ENCODE measurements around the gene TUBGCP2. TPM values are rescaled to one million over a fixed set of nuclear protein-coding genes. Genes with fewer than 3 reads are reported as not detected.

Gene TUBGCP2
- total RNA-seq, 1 donor from 2014 or later, result 56.2 TPM

DNA sequence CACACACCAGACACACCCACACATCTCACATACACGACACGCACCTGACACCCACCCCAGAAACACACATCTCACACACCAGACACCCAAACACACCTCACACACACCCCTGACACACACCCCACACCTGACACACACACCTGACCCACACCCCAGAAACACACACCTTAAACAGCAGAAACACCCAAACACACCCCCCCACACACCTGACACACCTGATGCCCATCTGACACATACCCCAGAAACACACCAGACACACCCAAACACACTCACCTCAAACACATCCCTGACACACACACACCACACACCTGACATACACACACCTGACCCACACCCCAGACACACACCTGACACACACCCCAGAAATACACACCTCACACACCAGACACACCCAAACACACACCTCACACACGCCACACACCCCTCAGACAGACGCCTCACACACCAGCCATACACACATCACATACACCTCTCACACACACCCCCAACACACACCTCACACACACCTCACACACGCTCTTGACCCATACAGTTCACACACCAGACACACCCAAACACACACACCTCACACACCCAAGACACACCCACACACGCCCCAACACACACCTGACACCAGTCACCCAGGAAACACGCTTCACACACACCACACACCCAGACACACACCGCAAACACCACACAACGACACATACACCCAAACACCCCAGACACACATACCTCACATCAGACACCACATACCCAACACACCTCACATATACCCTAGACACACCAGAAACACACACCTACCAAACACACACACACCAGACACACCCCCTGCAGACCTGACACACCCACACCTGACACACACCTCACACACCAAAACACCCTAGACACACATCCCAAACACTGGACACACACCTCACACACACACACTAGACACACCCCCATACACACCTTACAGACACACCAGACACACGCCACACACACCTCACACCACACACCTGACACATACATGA lies 29.7 kb upstream of the TUBGCP2 start:
- H3K4me1 ChIP-seq (ENCODE audit: insufficient read depth, low read length), result peaks cover 10% of the 10 kb centered on the region
- H3K9me3 ChIP-seq (ENCODE audit: insufficient read depth, low read depth, low read length), result no peaks in the 10 kb centered on the region
- H3K36me3 ChIP-seq (ENCODE audit: insufficient read depth, low read length), result no peaks in the 10 kb centered on the region
- H3K4me2 ChIP-seq (ENCODE audit: low read length), result no peak overlapping the region
- DNase-seq (ENCODE audit: low read depth) (no peak), FAIRE-seq (no peak)
- no peak overlapping the region for H3K4me3 ChIP-seq (ENCODE audit: insufficient read depth, low read depth, low read length)
- no peaks in the 10 kb centered on the region for H4K20me1 ChIP-seq (ENCODE audit: insufficient read depth, low read length)
- peaks cover 1% of the 10 kb centered on the region for H3K36me3 Mint-ChIP-seq (ENCODE audit: low read depth, unreplicated experiment)
- H3K27me3 ChIP-seq (ENCODE audit: insufficient read depth, low read length), result peaks cover 20% of the 10 kb centered on the region
- H3K4me1 Mint-ChIP-seq (ENCODE audit: low read depth, unreplicated experiment), result peaks cover 5% of the 10 kb centered on the region
- H3K27ac Mint-ChIP-seq (ENCODE audit: unreplicated experiment), result no peak overlapping the region
- no peak overlapping the region for H3K9ac ChIP-seq (ENCODE audit: low read length)
- TF ChIP-seq, protein P1, sequence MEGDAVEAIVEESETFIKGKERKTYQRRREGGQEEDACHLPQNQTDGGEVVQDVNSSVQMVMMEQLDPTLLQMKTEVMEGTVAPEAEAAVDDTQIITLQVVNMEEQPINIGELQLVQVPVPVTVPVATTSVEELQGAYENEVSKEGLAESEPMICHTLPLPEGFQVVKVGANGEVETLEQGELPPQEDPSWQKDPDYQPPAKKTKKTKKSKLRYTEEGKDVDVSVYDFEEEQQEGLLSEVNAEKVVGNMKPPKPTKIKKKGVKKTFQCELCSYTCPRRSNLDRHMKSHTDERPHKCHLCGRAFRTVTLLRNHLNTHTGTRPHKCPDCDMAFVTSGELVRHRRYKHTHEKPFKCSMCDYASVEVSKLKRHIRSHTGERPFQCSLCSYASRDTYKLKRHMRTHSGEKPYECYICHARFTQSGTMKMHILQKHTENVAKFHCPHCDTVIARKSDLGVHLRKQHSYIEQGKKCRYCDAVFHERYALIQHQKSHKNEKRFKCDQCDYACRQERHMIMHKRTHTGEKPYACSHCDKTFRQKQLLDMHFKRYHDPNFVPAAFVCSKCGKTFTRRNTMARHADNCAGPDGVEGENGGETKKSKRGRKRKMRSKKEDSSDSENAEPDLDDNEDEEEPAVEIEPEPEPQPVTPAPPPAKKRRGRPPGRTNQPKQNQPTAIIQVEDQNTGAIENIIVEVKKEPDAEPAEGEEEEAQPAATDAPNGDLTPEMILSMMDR (IDR thresholded peaks at IDR 0.05; ENCODE audit: insufficient read depth, low read depth, low read length), result no peak
- no peak for TF ChIP-seq EZH2 (IDR thresholded peaks at IDR 0.05; ENCODE audit: insufficient read depth, low read length)
- H3K79me2 ChIP-seq (ENCODE audit: insufficient read depth, low read length), result no peaks in the 10 kb centered on the region
- no peak overlapping the region for H2AFZ ChIP-seq (ENCODE audit: low read depth, low read length)
- no peaks in the 10 kb centered on the region for H3K9me3 Mint-ChIP-seq (ENCODE audit: unreplicated experiment)
- H3K4me3 Mint-ChIP-seq (ENCODE audit: unreplicated experiment), result no peak overlapping the region
- H3K27ac ChIP-seq (ENCODE audit: low read depth, low read length), result no peak overlapping the region
- peaks cover 18% of the 10 kb centered on the region for H3K27me3 Mint-ChIP-seq (ENCODE audit: low read depth, unreplicated experiment)

DNA sequence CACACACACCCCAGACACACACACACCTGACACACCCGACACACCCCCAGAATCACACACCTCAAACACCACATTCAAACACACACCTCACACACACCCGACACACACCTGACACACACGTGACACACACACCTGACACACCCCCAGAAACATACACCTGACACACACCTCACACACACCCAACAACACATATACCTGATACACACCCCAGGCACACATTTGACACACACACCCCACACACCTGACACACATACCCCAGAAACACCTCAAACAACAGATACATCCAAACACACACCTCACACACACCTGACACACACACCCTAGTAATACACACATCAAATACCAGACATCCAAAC lies 28.7 kb upstream of the TUBGCP2 start:
- Mint-ChIP-seq H3K4me3 (ENCODE audit: unreplicated experiment) (no peak overlapping the region), H3K27me3 (ENCODE audit: low read depth, unreplicated experiment) (peaks cover 27% of the 10 kb centered on the region), H3K36me3 (ENCODE audit: low read depth, unreplicated experiment) (peaks cover 2% of the 10 kb centered on the region), H3K9me3 (ENCODE audit: unreplicated experiment) (peaks cover 4% of the 10 kb centered on the region), H3K4me1 (ENCODE audit: low read depth, unreplicated experiment) (no peaks in the 10 kb centered on the region), H3K27ac (ENCODE audit: unreplicated experiment) (no peak overlapping the region)
- no peak overlapping the region for H2AFZ ChIP-seq (ENCODE audit: low read depth, low read length)
- peaks cover 23% of the 10 kb centered on the region for H3K27me3 ChIP-seq (ENCODE audit: insufficient read depth, low read length)
- no peaks in the 10 kb centered on the region for H4K20me1 ChIP-seq (ENCODE audit: insufficient read depth, low read length)
- no peaks in the 10 kb centered on the region for H3K36me3 ChIP-seq (ENCODE audit: insufficient read depth, low read length)
- FAIRE-seq (no peak), DNase-seq (ENCODE audit: low read depth) (no peak)
- no peaks in the 10 kb centered on the region for H3K9me3 ChIP-seq (ENCODE audit: insufficient read depth, low read depth, low read length)
- peaks cover 10% of the 10 kb centered on the region for H3K4me1 ChIP-seq (ENCODE audit: insufficient read depth, low read length)
- no peaks in the 10 kb centered on the region for H3K79me2 ChIP-seq (ENCODE audit: insufficient read depth, low read length)
- no peak overlapping the region for H3K9ac ChIP-seq (ENCODE audit: low read length)
- H3K4me2 ChIP-seq (ENCODE audit: low read length), result no peak overlapping the region
- H3K27ac ChIP-seq (ENCODE audit: low read depth, low read length), result no peak overlapping the region
- no peak for TF ChIP-seq EZH2 (IDR thresholded peaks at IDR 0.05; ENCODE audit: insufficient read depth, low read length)
- TF ChIP-seq, protein P1 (IDR thresholded peaks at IDR 0.05; ENCODE audit: insufficient read depth, low read depth, low read length), result no peak
- no peak overlapping the region for H3K4me3 ChIP-seq (ENCODE audit: insufficient read depth, low read depth, low read length)
